Neuronal stem cell (in vitro differentiated cells): ENCODE data around the gene GEMIN2.

ENCODE experiments used
- DNase-seq: peaks from one replicate; pipeline ENCODE4 v3.0.0-alpha.2; 2013; ENCODE audit warnings: low spot score
- H2AFZ ChIP-seq: one replicate; pipeline ENCODE4 v1.6.1; 2013; ENCODE audit warnings: mild to moderate bottlenecking, low read length, inconsistent platforms
- H2AK5ac ChIP-seq: 2 replicates; pipeline ENCODE4 v1.6.1; 2013; ENCODE audit warnings: low read depth, mild to moderate bottlenecking, inconsistent platforms, low read length, moderate library complexity, mixed read lengths
- H2BK120ac ChIP-seq: 2 replicates; pipeline ENCODE4 v1.6.1; 2013; ENCODE audit warnings: low read depth, mild to moderate bottlenecking, inconsistent platforms, low read length, moderate library complexity, mixed read lengths
- H2BK12ac ChIP-seq: one replicate; pipeline ENCODE4 v1.6.1; 2013; ENCODE audit warnings: low read length, inconsistent platforms
- H2BK15ac ChIP-seq: 2 replicates; pipeline ENCODE4 v1.6.1; 2013; ENCODE audit warnings: mild to moderate bottlenecking, low read length, inconsistent platforms, mixed read lengths
- H2BK5ac ChIP-seq: one replicate; pipeline ENCODE4 v1.6.1; 2013; ENCODE audit warnings: inconsistent platforms, mild to moderate bottlenecking, low read length, moderate library complexity
- H3K14ac ChIP-seq: one replicate; pipeline ENCODE4 v1.6.1; 2013; ENCODE audit warnings: low read length, inconsistent platforms
- H3K18ac ChIP-seq: 2 replicates; pipeline ENCODE4 v1.6.1; 2013; ENCODE audit warnings: low read length, inconsistent platforms
- H3K23ac ChIP-seq: 2 replicates; pipeline ENCODE4 v1.6.1; 2013; ENCODE audit warnings: low read depth, mild to moderate bottlenecking, mixed read lengths, low read length, inconsistent platforms; ENCODE audit not compliant: poor library complexity
- H3K27ac ChIP-seq: replicated peaks from 3 replicates; pipeline ENCODE4 v1.5.1; 2013; ENCODE audit warnings: low read length, inconsistent platforms
- H3K27me3 ChIP-seq, 3 experiments: 2 replicates each; pipeline ENCODE4 v1.6.1; 2013; ENCODE audit warnings: low read length in 3 of 3, mild to moderate bottlenecking in 2 of 3, inconsistent platforms in 1 of 3, low read depth in 1 of 3, mixed read lengths in 1 of 3, moderate library complexity in 1 of 3; ENCODE audit not compliant: control insufficient read depth in 3 of 3, insufficient read depth in 3 of 3
- H3K36me3 ChIP-seq, 2 donors: replicated peaks in 1 of 2; 2 replicates each; pipeline ENCODE4 v1.6.1; 2013; ENCODE audit warnings: low read length in 2 of 2; ENCODE audit not compliant: control insufficient read depth in 2 of 2, insufficient read depth in 2 of 2
- H3K4ac ChIP-seq: 2 replicates; pipeline ENCODE4 v1.6.1; 2013; ENCODE audit warnings: inconsistent platforms, mild to moderate bottlenecking, low read length, moderate library complexity
- H3K4me1 ChIP-seq, 2 donors: 1 replicate in 1 of 2; 2 replicates in 1 of 2; pipeline ENCODE4 v1.6.1; 2013; ENCODE audit warnings: low read length in 2 of 2, low read depth in 1 of 2; ENCODE audit not compliant: control insufficient read depth in 2 of 2, insufficient read depth in 1 of 2
- H3K4me2 ChIP-seq: one replicate; pipeline ENCODE4 v1.6.1; 2013; ENCODE audit warnings: mild to moderate bottlenecking, low read length, inconsistent platforms; ENCODE audit not compliant: insufficient read depth, poor library complexity, severe bottlenecking
- H3K4me3 ChIP-seq, 2 donors: 2 replicates each; pipeline ENCODE4 v1.5.1; 2013; ENCODE audit warnings: low read length in 2 of 2, mild to moderate bottlenecking in 2 of 2, inconsistent platforms in 1 of 2, moderate library complexity in 1 of 2
- H3K79me1 ChIP-seq: one replicate; pipeline ENCODE4 v1.6.1; 2013; ENCODE audit warnings: low read depth, mild to moderate bottlenecking, inconsistent platforms, low read length, moderate library complexity
- H3K9ac ChIP-seq: one replicate; pipeline ENCODE4 v1.6.1; 2013; ENCODE audit warnings: mild to moderate bottlenecking, low read depth, low read length, inconsistent platforms; ENCODE audit not compliant: poor library complexity
- H3K9me3 ChIP-seq, 2 donors: replicated peaks in 1 of 2; 2 replicates each; pipeline versions ENCODE3 to v1.6.1; 2013; ENCODE audit warnings: low read length in 2 of 2, mild to moderate bottlenecking in 2 of 2, inconsistent platforms in 1 of 2, low read depth in 1 of 2, mixed read lengths in 1 of 2, moderate library complexity in 1 of 2; ENCODE audit not compliant: control insufficient read depth in 2 of 2, insufficient read depth in 1 of 2
- H4K8ac ChIP-seq: one replicate; pipeline ENCODE4 v1.6.1; 2013; ENCODE audit warnings: low read depth, mild to moderate bottlenecking, inconsistent platforms, low read length, moderate library complexity
- H4K91ac ChIP-seq: one replicate; pipeline ENCODE4 v1.6.1; 2013; ENCODE audit warnings: low read length, low read depth, mild to moderate bottlenecking, inconsistent platforms; ENCODE audit not compliant: poor library complexity
- WGBS, 2 donors: extraction: QIAGEN DNeasy Blood & Tissue Kit; methylation state at CpG; one replicate each; pipeline ENCODE4 v1.1.7; 2013; ENCODE audit warnings: missing lambda C conversion rate in 2 of 2, mixed read lengths in 1 of 2; ENCODE audit not compliant: insufficient read length in 2 of 2, insufficient replicate concordance in 1 of 2; ENCODE audit errors: extremely low coverage in 2 of 2; 5-methylcytosine and 5-hydroxymethylcytosine counted together

Gene GEMIN2

GRCh38 chr14:39154594-39155189 is 40.6 kb downstream of the GEMIN2 start:
- H3K9me3 ChIP-seq, result peaks cover 0 to 2% of the 10 kb centered on the region in 2 donors
- no peaks in the 10 kb centered on the region for H3K79me1 ChIP-seq
- no peak for DNase-seq
- no peak overlapping the region for H3K23ac ChIP-seq
- H4K8ac ChIP-seq, result no peak overlapping the region
- H4K91ac ChIP-seq, result no peak overlapping the region
- no CpG with 5 or more reads among the region's 9 CpGs for WGBS, 2 donors
- no peak overlapping the region for H3K9ac ChIP-seq
- H3K18ac ChIP-seq, result no peak overlapping the region
- H2BK12ac ChIP-seq, result no peak overlapping the region
- no peak overlapping the region for H2BK15ac ChIP-seq
- H3K14ac ChIP-seq, result no peak overlapping the region
- H3K4ac ChIP-seq, result no peak overlapping the region
- no peak overlapping the region for H2BK120ac ChIP-seq
- H3K4me2 ChIP-seq, result no peak overlapping the region
- H3K27ac ChIP-seq, result no peak overlapping the region
- H3K27me3 ChIP-seq, result no peaks in the 10 kb centered on the region
- H2BK5ac ChIP-seq, result no peak overlapping the region
- no peak overlapping the region for H2AK5ac ChIP-seq
- H2AFZ ChIP-seq, result no peak overlapping the region
- H3K36me3 ChIP-seq, result peaks cover 0 to 88% of the 10 kb centered on the region in 2 donors
- H3K4me1 ChIP-seq, result peaks cover 0 to 4% of the 10 kb centered on the region in 2 donors
- no peak overlapping the region for H3K4me3 ChIP-seq

GRCh38 chr14:39157491-39157890 is 43.4 kb downstream of the GEMIN2 start:
- Histone ChIP-seq H2BK5ac (no peak overlapping the region), H4K8ac (no peak overlapping the region), H3K79me1 (peaks cover 2% of the 10 kb centered on the region), H3K9me3 (peaks cover 0 to 2% of the 10 kb centered on the region in 2 donors), H2BK12ac (no peak overlapping the region), H3K27me3 (no peaks in the 10 kb centered on the region), H3K4me3 (no peak overlapping the region), H4K91ac (no peak overlapping the region), H3K23ac (no peak overlapping the region), H3K27ac (no peak overlapping the region), H3K9ac (no peak overlapping the region), H3K36me3 (peaks cover 0 to 90% of the 10 kb centered on the region in 2 donors), H2AFZ (no peak overlapping the region), H3K4me2 (no peak overlapping the region), H2AK5ac (no peak overlapping the region), H3K14ac (no peak overlapping the region), H3K4me1 (peaks cover 0 to 4% of the 10 kb centered on the region in 2 donors), H2BK15ac (no peak overlapping the region), H2BK120ac (no peak overlapping the region), H3K18ac (peak overlapping the region; percentile 14), H3K4ac (no peak overlapping the region)
- no CpG with 5 or more reads among the region's 6 CpGs for WGBS, 2 donors
- DNase-seq, result no peak

GRCh38 chr14:39158222-39158858 is 44.2 kb downstream of the GEMIN2 start:
- Histone ChIP-seq H3K27me3 (no peaks in the 10 kb centered on the region), H3K27ac (no peak overlapping the region), H2AK5ac (no peak overlapping the region), H2BK12ac (no peak overlapping the region), H4K8ac (no peak overlapping the region), H3K4ac (no peak overlapping the region), H3K9ac (no peak overlapping the region), H3K23ac (no peak overlapping the region), H3K4me3 (no peak overlapping the region), H2BK15ac (no peak overlapping the region), H2BK5ac (no peak overlapping the region), H3K4me2 (no peak overlapping the region), H3K79me1 (peaks cover 2% of the 10 kb centered on the region), H4K91ac (no peak overlapping the region), H3K14ac (no peak overlapping the region), H3K18ac (no peak overlapping the region), H3K9me3 (peaks cover 0 to 2% of the 10 kb centered on the region in 2 donors), H3K4me1 (peaks cover 0 to 4% of the 10 kb centered on the region in 2 donors), H2BK120ac (no peak overlapping the region), H2AFZ (no peak overlapping the region), H3K36me3 (peaks cover 0 to 90% of the 10 kb centered on the region in 2 donors)
- WGBS, 2 donors, result no CpG with 5 or more reads among the region's 6 CpGs
- DNase-seq, result no peak

- H3K36me3 ChIP-seq, result peaks cover 0 to 89% of the 10 kb centered on the region in 2 donors
- peaks cover 2% of the 10 kb centered on the region for H3K79me1 ChIP-seq
- H3K4me1 ChIP-seq, result peaks cover 0 to 4% of the 10 kb centered on the region in 2 donors
- no peak overlapping the region for H2BK12ac ChIP-seq
- H3K4me3 ChIP-seq, result no peak overlapping the region
- no peak overlapping the region for H3K9ac ChIP-seq
- H3K27ac ChIP-seq, result no peak overlapping the region
- H3K9me3 ChIP-seq, result peaks cover 0 to 2% of the 10 kb centered on the region in 2 donors
- H2AFZ ChIP-seq, result no peak overlapping the region
- WGBS, 2 donors, result no CpG with 5 or more reads among the region's 1 CpG
- H3K4me2 ChIP-seq, result no peak overlapping the region
- H2AK5ac ChIP-seq, result no peak overlapping the region
- H3K18ac ChIP-seq, result no peak overlapping the region
- no peak overlapping the region for H3K4ac ChIP-seq
- H4K91ac ChIP-seq, result no peak overlapping the region
- H3K14ac ChIP-seq, result no peak overlapping the region
- no peak overlapping the region for H2BK120ac ChIP-seq
- no peaks in the 10 kb centered on the region for H3K27me3 ChIP-seq
- H3K23ac ChIP-seq, result no peak overlapping the region
- DNase-seq, result no peak
- no peak overlapping the region for H2BK5ac ChIP-seq
- no peak overlapping the region for H4K8ac ChIP-seq
- H2BK15ac ChIP-seq, result no peak overlapping the region
Observed at GRCh38 chr14:39160494-39160893, 46.4 kb downstream of the GEMIN2 start.
